ENCODE measurements around the gene VWA3B.
"Not testable (repeated sequence)": the region's sequence is repeated elsewhere in the genome, so short reads cannot be mapped to it uniquely, and the experiment has no call there.

VWA3B gene

GRCh38 chr2:98263362-98263761 is 176.4 kb downstream of the VWA3B start:
- no peak overlapping the region for H3K9ac ChIP-seq (ENCODE audit: low read length)
- no peak overlapping the region for H3K4me3 ChIP-seq (ENCODE audit: low read depth in 1 of 2, low read length in 2 of 2)
- H3K27me3 ChIP-seq (ENCODE audit: control insufficient read depth in 1 of 2, insufficient read depth in 2 of 2, low read length in 2 of 2), result no peaks in the 10 kb centered on the region
- peaks cover 10% of the 10 kb centered on the region for H3K9me3 ChIP-seq (ENCODE audit: low read length)
- no peak overlapping the region for H3K27ac ChIP-seq (ENCODE audit: low read depth, low read length)
- H3K36me3 ChIP-seq (ENCODE audit: insufficient read depth, low read length), result no peaks in the 10 kb centered on the region
- no peaks in the 10 kb centered on the region for H3K4me1 ChIP-seq (ENCODE audit: insufficient read depth, low read length)

GRCh38 chr2:98268225-98268624 is 181.3 kb downstream of the VWA3B start:
- H3K27me3 ChIP-seq (ENCODE audit: control insufficient read depth in 1 of 2, insufficient read depth in 2 of 2, low read length in 2 of 2); H3K27ac ChIP-seq (ENCODE audit: low read depth, low read length); H3K9ac ChIP-seq (ENCODE audit: low read length); H3K4me1 ChIP-seq (ENCODE audit: insufficient read depth, low read length); H3K4me3 ChIP-seq (ENCODE audit: low read depth in 1 of 2, low read length in 2 of 2); H3K9me3 ChIP-seq (ENCODE audit: low read length); H3K36me3 ChIP-seq (ENCODE audit: insufficient read depth, low read length): not testable (repeated sequence)

- Histone ChIP-seq H3K9me3 (ENCODE audit: low read length) (no peaks in the 10 kb centered on the region), H3K36me3 (ENCODE audit: insufficient read depth, low read length) (no peaks in the 10 kb centered on the region), H3K27me3 (ENCODE audit: control insufficient read depth in 1 of 2, insufficient read depth in 2 of 2, low read length in 2 of 2) (no peaks in the 10 kb centered on the region), H3K9ac (ENCODE audit: low read length) (no peak overlapping the region), H3K4me1 (ENCODE audit: insufficient read depth, low read length) (peaks cover 4% of the 10 kb centered on the region), H3K27ac (ENCODE audit: low read depth, low read length) (no peak overlapping the region), H3K4me3 (ENCODE audit: low read depth in 1 of 2, low read length in 2 of 2) (no peak overlapping the region)
These were observed 182.3 kb downstream of the VWA3B start for GRCh38 chr2:98269274-98269673.

GRCh38 chr2:98269830-98270229 is 182.9 kb downstream of the VWA3B start:
- Histone ChIP-seq H3K9me3 (ENCODE audit: low read length) (no peaks in the 10 kb centered on the region), H3K9ac (ENCODE audit: low read length) (no peak overlapping the region), H3K4me1 (ENCODE audit: insufficient read depth, low read length) (peaks cover 4% of the 10 kb centered on the region), H3K27ac (ENCODE audit: low read depth, low read length) (no peak overlapping the region), H3K36me3 (ENCODE audit: insufficient read depth, low read length) (no peaks in the 10 kb centered on the region), H3K4me3 (ENCODE audit: low read depth in 1 of 2, low read length in 2 of 2) (no peak overlapping the region), H3K27me3 (ENCODE audit: control insufficient read depth in 1 of 2, insufficient read depth in 2 of 2, low read length in 2 of 2) (no peaks in the 10 kb centered on the region)

- no peaks in the 10 kb centered on the region for H3K36me3 ChIP-seq (ENCODE audit: insufficient read depth, low read length)
- H3K27me3 ChIP-seq (ENCODE audit: control insufficient read depth in 1 of 2, insufficient read depth in 2 of 2, low read length in 2 of 2), result no peaks in the 10 kb centered on the region
- H3K27ac ChIP-seq (ENCODE audit: low read depth, low read length), result no peak overlapping the region
- no peaks in the 10 kb centered on the region for H3K4me1 ChIP-seq (ENCODE audit: insufficient read depth, low read length)
- no peak overlapping the region for H3K9ac ChIP-seq (ENCODE audit: low read length)
- no peaks in the 10 kb centered on the region for H3K9me3 ChIP-seq (ENCODE audit: low read length)
- H3K4me3 ChIP-seq (ENCODE audit: low read depth in 1 of 2, low read length in 2 of 2), result no peak overlapping the region
These were observed 190.3 kb downstream of the VWA3B start for GRCh38 chr2:98277162-98277859.

- H3K9ac ChIP-seq (ENCODE audit: low read length), result no peak overlapping the region
- no peak overlapping the region for H3K27ac ChIP-seq (ENCODE audit: low read depth, low read length)
These were observed 191.1 kb downstream of the VWA3B start for GRCh38 chr2:98278074-98278473.

GRCh38 chr2:98280376-98281102 is 193.6 kb downstream of the VWA3B start:
- no peaks in the 10 kb centered on the region for H3K9me3 ChIP-seq (ENCODE audit: low read length)
- H3K27ac ChIP-seq (ENCODE audit: low read depth, low read length), result no peak overlapping the region

More at GRCh38 chr2:98278074-98278473, 191.1 kb downstream of the VWA3B start:
- Histone ChIP-seq H3K27me3 (ENCODE audit: control insufficient read depth in 1 of 2, insufficient read depth in 2 of 2, low read length in 2 of 2) (no peaks in the 10 kb centered on the region), H3K4me3 (ENCODE audit: low read depth in 1 of 2, low read length in 2 of 2) (no peak overlapping the region), H3K9me3 (ENCODE audit: low read length) (no peaks in the 10 kb centered on the region), H3K4me1 (ENCODE audit: insufficient read depth, low read length) (no peaks in the 10 kb centered on the region), H3K36me3 (ENCODE audit: insufficient read depth, low read length) (no peaks in the 10 kb centered on the region)

GRCh38 chr2:98281607-98282006 is 194.6 kb downstream of the VWA3B start:
- Histone ChIP-seq H3K27ac (ENCODE audit: low read depth, low read length) (no peak overlapping the region), H3K4me1 (ENCODE audit: insufficient read depth, low read length) (no peaks in the 10 kb centered on the region), H3K27me3 (ENCODE audit: control insufficient read depth in 1 of 2, insufficient read depth in 2 of 2, low read length in 2 of 2) (no peaks in the 10 kb centered on the region), H3K4me3 (ENCODE audit: low read depth in 1 of 2, low read length in 2 of 2) (no peak overlapping the region), H3K36me3 (ENCODE audit: insufficient read depth, low read length) (no peaks in the 10 kb centered on the region), H3K9me3 (ENCODE audit: low read length) (no peaks in the 10 kb centered on the region), H3K9ac (ENCODE audit: low read length) (no peak overlapping the region)

More at GRCh38 chr2:98280376-98281102, 193.6 kb downstream of the VWA3B start:
- no peaks in the 10 kb centered on the region for H3K36me3 ChIP-seq (ENCODE audit: insufficient read depth, low read length)
- no peak overlapping the region for H3K9ac ChIP-seq (ENCODE audit: low read length)
- no peak overlapping the region for H3K4me3 ChIP-seq (ENCODE audit: low read depth in 1 of 2, low read length in 2 of 2)
- H3K27me3 ChIP-seq (ENCODE audit: control insufficient read depth in 1 of 2, insufficient read depth in 2 of 2, low read length in 2 of 2), result no peaks in the 10 kb centered on the region
- no peaks in the 10 kb centered on the region for H3K4me1 ChIP-seq (ENCODE audit: insufficient read depth, low read length)

- H3K9me3 ChIP-seq (ENCODE audit: low read length), result no peaks in the 10 kb centered on the region
- H3K4me1 ChIP-seq (ENCODE audit: insufficient read depth, low read length), result no peaks in the 10 kb centered on the region
- no peaks in the 10 kb centered on the region for H3K36me3 ChIP-seq (ENCODE audit: insufficient read depth, low read length)
- H3K27me3 ChIP-seq (ENCODE audit: control insufficient read depth in 1 of 2, insufficient read depth in 2 of 2, low read length in 2 of 2), result no peaks in the 10 kb centered on the region
- no peak overlapping the region for H3K4me3 ChIP-seq (ENCODE audit: low read depth in 1 of 2, low read length in 2 of 2)
- H3K27ac ChIP-seq (ENCODE audit: low read depth, low read length), result no peak overlapping the region
- H3K9ac ChIP-seq (ENCODE audit: low read length), result no peak overlapping the region
These were observed 195.1 kb downstream of the VWA3B start for GRCh38 chr2:98282109-98282508.

- H3K9ac ChIP-seq (ENCODE audit: low read length), result no peak overlapping the region
- H3K4me3 ChIP-seq (ENCODE audit: low read depth in 1 of 2, low read length in 2 of 2), result no peak overlapping the region
- H3K27ac ChIP-seq (ENCODE audit: low read depth, low read length), result no peak overlapping the region
- no peaks in the 10 kb centered on the region for H3K36me3 ChIP-seq (ENCODE audit: insufficient read depth, low read length)
- no peaks in the 10 kb centered on the region for H3K27me3 ChIP-seq (ENCODE audit: control insufficient read depth in 1 of 2, insufficient read depth in 2 of 2, low read length in 2 of 2)
- no peaks in the 10 kb centered on the region for H3K4me1 ChIP-seq (ENCODE audit: insufficient read depth, low read length)
- no peaks in the 10 kb centered on the region for H3K9me3 ChIP-seq (ENCODE audit: low read length)
These were observed 206.1 kb downstream of the VWA3B start for GRCh38 chr2:98293030-98293429.

GRCh38 chr2:98293931-98294687 is 207.1 kb downstream of the VWA3B start:
- H3K4me1 ChIP-seq (ENCODE audit: insufficient read depth, low read length), result no peaks in the 10 kb centered on the region
- H3K27me3 ChIP-seq (ENCODE audit: control insufficient read depth in 1 of 2, insufficient read depth in 2 of 2, low read length in 2 of 2), result no peaks in the 10 kb centered on the region
- no peak overlapping the region for H3K4me3 ChIP-seq (ENCODE audit: low read depth in 1 of 2, low read length in 2 of 2)
- H3K9me3 ChIP-seq (ENCODE audit: low read length), result no peaks in the 10 kb centered on the region
- no peak overlapping the region for H3K9ac ChIP-seq (ENCODE audit: low read length)
- H3K27ac ChIP-seq (ENCODE audit: low read depth, low read length), result no peak overlapping the region
- H3K36me3 ChIP-seq (ENCODE audit: insufficient read depth, low read length), result no peaks in the 10 kb centered on the region
